Kasumi-1 (cell line): Measurements from ENCODE around the gene SCARB1.

Source experiments
- DNase-seq, 2 experiments: peaks; one replicate each; lab custom pipeline; 2025; lab: John Stamatoyannopoulos, UW

The SCARB1 gene

DNA sequence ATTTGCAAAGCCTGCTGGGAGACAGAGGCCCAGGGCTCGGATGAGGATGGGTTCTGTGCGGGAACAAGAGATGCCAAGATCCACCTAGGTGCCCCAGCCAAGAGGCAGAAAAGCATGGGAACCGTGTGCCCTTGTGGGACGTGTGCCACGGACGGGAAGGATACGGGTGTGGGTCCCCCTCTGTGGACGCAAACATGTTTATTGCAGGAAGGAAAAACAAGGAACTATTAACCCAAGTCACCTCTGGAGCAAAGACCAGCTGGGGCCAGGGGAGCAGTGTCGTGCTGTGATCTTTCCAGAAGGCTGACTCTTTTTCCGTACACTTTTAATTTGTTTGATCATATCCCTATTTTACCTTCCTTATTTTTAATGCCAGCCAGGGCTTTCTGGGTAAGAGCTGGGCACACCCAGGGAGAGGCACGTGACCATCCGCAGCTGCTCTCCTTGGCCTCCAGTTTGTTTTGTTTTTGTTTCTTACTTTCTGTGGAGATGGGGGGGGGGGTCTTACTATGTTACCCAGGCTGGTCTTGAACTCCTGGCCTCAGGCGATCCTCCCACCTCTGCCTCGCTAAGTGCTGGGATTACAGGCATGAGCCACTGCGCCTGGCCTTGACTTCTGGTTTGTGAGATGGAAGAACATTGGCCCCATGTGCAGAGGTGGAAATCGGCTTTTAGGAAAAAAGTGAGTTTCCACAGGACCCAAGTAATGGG is 20.7 kb downstream of the SCARB1 start:
- DNase-seq, result no peak

DNA sequence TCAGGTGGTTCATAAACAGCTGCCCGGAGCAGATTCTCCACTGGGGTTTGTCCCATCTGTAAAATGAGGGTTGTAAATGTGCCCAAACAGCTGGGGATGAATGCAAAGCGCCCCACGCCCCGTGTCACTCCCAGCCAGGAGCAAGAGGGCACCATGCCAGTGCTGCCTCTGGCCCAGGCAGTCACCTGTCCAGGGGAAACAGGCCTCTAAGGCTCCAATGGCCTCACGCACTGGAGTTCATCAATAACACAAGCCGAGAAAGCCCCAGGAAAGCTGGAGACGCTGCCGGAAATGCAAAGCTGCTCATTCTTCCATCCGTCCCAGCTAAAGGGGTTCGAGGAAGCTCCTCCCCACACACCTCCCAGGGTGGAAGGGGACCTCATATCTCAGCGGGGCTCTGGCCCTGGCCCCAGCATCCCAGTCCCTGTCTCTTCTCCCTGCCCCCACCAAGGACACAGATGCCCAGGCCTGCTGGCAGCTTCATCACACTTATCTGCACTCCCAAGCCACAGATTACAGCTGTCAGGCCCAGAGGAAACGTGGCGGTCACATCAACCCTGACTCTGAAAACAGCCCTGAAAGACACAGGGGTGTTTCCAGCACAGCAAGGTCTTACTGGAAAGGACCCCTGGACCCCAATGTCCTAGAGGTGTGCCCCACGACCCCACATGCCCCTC is 21.5 kb downstream of the SCARB1 start:
- DNase-seq, result no peak

DNA sequence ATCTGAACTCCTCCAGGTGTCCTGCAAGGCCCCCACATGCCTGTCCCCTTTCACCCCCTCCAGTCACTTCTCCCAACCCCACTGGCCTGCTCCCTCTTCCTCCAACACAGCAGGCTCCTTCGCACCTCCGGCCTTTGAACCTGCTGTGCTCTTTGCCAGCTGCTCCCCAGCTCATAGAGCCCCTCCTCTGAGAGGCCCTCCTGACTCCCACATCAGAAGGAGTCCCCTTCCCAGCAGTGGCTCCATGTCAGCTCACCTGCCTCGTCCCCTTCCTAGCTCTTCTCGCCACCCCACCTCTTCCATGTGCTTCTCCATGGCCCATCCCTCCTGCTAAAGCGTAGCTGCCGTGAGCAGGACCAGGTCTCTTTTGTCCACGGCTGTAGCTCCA is 22.1 kb downstream of the SCARB1 start:
- no peak for DNase-seq

DNA sequence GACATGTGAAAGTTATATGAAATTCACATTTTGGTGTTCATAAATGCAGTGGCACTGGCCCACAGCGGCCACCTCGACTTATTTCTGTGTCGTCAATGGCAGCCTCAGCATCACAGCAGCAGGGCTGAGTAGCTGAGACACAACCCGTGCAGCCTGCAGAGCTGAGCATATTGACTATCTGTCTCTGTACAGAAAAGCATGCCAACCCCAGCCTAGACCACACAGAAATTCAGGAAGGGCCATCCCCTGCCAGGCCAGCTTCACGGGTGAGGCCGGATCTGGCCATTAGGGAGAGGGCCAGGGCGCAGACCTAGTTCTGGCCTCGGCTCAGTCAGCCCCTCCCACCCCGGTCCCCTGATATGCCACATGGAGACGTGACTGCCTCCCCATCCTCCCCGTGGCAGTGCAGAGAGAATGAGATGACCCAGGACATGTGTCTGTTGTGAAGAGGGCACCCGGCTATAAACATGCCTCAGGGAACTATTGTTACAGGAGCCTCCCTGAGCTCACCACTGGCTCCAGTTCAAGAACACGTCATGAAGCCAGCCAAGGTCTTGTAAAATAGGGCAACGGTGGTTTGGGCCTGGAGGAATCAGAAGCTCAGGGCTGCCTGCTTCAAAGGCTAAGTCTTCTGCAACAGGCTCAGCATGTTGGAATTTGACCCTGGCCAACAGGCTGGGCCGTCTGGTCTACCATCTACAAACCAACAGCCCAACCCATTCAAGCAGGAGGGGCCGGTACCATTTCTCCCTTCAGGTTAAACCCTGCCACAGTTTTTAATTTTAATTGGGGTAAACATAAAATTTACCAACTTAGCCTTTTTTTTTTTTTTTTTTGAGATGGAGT is 25.5 kb downstream of the SCARB1 start:
- DNase-seq, result no peak

DNA sequence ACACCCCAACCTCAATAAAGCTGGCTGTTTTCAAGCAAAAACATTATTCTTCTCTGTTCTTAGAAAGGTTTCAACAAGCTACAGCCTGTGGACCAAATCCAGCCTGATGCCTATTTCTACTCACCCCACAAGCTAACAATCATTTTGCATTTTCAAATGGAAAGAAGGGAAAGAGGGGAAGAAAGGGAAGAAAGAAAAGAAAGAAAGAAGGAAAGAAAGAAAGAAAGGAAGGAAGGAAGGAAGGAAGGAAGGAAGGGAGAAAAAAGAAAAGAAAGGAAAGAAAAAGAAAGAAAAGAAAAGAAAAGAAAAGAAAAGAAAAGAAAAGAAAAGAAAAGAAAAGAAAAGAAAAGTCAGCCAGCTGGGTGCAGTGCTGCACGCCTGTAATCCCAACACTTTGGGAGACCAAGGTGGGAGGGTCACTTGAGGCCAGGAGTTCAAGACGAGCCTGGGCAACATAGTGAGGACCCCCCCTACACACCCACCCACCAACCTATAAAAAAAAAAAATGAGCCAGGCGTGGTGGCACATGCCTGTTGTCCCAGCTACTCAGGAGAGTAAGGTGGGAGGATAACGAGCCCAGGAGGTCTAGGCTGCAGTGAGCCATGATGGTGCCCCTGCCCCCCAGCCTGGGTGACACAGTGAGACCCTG is 26.3 kb downstream of the SCARB1 start:
- no peak for DNase-seq

DNA sequence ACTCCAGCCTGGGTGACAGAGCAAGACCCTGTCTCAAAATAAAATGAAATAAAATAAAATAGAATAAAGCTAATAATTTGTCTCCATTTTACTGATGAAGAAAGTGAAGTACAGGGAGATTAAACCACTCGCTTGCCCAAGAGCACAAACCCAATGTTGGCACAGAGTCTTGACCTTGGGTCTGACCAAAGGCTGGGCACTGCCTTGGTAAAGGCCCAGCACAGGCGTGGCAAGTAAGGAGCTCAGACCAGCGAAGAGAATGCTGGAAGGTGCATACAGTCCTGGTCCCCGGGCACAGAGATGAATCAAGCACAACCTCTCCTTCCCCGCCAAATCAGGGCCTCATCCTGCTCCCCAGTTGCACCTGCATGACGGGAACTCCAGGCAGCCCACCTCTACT is 26.9 kb downstream of the SCARB1 start:
- DNase-seq, result no peak

DNA sequence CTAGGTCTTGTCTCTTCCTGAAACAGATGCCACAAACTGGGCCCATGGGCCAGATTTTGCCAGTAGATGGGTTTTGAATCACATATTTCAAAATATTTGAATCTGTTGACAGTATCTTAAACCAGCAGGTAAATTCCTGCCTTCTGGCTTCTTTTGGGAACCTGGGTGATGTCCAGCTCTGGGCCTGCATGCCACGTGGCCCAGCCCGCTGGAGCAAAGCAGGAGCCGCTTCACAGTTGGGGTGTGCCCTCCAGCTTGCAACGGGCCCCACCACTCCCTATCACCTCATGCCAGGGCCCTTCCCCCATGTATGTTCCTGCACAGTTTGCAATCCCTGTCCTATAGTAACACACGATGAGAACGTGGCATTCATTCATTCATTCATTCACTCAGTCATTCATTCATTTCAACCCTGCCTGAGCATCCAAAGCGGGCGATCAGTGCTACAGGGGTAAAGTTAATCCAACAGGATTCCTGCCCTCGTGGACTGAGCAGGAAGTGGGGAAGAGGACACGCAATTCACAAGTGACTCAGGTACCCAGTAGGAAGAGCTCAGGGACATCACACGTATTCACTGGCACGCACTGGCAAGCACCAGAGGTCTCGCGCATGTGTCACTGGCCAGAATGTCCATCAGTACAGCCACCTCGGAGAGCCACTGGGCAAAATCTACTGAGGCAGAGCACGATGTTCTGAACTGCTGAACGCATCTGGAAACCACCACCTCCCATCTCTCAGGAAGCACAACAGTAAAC is 27.8 kb downstream of the SCARB1 start:
- DNase-seq, result no peak

DNA sequence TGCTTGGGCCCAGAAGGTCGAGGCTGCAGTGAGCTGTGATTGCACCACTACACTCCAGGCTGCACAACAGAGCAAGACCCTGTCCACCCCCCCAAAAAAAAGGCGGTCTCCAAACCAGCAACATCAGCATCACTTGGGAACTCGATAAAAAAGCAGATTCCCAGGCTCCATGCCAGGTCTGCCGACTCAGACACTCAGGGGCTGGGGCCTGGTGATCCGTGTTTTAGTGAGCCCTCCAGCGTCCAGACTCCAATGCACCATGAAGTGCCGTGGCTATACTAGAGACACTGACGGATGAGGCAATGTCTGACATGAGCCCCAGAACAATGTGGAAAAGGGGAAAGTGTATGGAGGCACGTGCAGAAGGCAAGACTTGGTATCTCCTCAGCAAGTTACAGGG is 28.8 kb downstream of the SCARB1 start:
- DNase-seq, result no peak

DNA sequence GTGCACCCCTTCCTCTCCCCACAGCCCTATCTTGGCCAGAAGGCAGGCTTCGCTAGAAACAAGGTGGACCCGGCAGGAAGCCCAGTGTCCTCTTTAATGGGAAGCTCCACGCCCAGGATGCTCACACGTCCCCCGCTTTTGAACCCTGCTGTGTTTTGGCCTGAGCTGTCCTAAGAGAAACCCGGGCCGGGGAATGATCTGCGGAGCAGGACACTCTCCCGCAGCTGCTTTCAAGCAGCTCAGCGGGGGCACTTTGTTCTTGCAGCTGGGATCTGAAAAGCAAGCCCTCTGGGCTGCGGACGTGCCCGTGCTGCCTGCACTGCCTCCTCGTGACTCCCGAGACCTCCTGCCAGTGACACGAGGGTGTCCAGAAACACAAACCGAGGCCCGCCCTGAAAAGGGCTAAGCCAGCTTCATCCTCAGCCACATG is 30.0 kb downstream of the SCARB1 start:
- DNase-seq, result no peak

DNA sequence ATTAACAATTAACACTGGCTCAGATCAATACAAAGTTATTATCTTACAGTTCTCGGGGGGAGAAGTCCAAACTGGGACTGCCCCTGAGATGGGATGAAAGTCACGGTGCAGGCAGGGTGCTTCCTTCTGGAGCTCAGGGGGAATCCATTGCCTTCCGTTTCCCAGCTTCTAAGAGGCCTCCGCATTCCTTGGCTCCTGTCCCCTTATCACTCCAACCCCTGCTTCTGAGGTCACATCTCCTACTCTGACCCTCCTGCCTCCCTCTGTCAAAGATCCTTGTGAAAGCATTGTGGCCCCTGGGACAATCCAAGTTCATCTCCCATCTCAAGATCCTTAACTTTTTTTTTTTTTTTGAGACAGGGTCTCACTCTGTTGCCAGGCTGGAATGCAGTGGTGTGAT is 30.8 kb downstream of the SCARB1 start:
- DNase-seq, result no peak

DNA sequence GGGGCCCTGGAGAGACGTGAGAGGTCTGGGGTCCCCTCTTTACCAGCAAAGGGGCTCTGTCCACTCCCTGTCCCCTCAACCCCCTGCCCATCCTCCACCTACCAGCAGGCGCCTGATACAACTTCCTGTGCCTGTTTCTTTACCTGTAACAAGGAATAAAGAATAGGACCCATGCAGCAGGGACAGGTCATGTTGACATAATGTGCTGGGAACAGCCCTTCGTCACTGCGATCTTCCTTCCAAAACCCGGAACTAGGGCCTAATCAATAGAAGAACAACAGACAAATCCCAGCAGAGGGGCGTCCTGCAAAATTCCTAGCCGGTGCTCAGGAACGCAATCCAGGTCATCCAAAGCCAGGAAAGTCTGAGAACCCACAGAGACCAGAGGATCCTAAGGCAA is 32.1 kb downstream of the SCARB1 start:
- DNase-seq, result no peak

DNA sequence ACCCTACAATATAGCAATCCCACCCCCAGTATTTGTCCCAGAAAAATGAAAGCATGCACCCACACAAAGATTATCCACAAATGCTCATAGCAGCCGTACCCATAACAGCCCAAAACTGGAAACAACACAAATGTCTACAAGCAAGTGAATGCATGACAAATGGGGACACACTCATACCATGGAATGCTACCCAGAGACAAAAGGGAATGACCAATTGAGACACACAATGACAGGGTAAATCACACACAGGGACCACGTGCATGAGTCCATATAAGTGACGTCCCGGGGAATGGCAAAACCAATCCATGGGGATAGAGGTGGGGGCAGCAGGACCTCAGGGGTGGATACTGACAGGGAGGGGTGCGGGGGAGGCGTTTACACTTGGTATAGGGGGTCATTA is 33.4 kb downstream of the SCARB1 start:
- DNase-seq, result no peak

DNA sequence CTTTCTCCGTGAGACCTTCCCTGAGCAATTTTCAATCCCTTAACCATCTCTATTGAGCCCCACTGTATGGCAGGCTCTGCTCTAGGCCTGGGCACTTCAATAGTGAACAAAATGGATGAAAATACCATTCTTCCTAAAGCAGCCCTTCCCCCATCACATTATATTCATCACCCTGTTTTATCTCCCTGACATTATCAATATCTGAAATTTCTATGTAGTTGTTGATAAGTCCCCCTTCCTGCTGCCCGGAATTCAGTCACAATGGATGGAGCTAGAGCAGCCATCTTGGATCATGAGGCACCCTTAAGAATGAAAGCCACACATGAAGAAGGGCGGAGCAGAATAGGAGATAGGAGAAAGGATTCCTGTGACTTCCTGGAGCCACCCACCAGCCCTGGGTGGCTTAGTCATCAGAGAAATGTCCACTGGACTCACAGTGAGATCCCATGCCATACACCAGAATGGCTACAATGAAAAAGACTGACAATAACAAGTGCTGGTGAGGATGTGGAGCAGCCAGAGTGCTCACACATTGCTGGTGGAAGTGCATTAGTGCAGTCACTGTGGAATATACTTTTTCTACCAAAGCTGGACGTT is 33.9 kb downstream of the SCARB1 start:
- no peak for DNase-seq

DNA sequence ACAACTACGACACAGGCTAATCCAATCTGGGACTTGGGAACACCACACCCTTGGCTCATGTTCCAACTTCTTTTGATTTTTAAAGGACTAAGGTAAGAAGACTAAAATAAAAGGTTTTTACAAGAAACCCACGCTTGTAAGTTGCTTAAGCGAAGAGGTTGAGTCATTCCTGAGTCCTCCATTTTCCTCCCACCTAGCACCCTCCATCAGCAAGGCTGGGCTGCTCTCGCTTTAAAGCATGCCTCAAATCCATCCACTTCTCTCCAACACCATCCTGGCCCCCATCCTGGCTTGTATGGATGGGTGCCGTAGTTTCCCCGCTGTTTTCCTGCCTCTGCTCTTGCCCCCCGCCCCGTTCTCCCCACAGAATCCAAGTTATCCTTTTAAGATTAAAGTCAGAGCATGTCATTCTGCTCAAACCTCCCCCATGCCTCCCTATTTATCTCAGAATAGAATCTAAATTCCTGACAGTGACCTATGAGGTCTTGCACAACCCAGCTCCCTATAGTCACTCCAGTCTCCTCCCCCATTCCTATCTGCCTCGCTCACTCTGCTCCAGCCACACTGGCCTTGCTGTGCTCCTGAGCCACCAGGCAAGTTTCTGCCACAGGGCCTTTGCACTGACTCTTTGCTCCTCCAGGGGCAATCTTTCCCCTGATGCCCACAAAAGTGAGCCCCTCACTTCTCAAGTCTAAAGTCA is 34.5 kb downstream of the SCARB1 start:
- no peak for DNase-seq

DNA sequence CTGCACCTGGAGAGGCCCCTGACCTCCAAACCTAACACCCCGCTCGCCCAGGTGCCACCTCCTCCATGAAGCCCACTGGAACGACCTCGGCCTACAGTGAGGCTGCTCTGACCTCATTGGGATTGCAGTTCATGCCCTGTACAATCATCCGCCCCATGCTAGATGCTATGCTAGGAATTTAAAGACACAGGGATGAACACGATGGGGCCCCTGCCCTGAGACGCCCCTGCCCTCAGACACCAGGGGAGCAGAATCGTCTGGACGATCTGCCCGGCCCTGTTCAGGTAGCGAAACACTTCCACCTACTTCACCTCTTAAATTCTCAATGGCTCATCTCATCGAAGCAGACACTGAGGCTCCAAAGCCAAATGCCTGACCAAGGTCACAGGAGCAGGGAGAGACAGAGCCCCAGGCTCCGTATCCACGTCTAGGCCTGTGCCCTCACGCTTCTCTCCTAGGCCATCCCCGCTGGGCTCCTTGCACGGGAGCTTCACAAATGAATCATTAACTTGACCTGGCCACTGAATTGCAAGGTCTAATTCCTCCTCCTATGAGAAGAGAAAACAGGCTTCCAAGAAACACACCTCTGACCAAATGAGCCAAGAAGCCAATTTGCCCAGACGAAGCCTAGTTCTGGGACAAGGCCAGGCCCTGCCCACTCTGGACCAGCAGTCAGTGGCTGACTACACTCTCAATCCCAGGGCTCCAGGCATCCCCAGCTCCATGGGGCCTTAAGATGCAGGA is 35.2 kb downstream of the SCARB1 start:
- no peak for DNase-seq

DNA sequence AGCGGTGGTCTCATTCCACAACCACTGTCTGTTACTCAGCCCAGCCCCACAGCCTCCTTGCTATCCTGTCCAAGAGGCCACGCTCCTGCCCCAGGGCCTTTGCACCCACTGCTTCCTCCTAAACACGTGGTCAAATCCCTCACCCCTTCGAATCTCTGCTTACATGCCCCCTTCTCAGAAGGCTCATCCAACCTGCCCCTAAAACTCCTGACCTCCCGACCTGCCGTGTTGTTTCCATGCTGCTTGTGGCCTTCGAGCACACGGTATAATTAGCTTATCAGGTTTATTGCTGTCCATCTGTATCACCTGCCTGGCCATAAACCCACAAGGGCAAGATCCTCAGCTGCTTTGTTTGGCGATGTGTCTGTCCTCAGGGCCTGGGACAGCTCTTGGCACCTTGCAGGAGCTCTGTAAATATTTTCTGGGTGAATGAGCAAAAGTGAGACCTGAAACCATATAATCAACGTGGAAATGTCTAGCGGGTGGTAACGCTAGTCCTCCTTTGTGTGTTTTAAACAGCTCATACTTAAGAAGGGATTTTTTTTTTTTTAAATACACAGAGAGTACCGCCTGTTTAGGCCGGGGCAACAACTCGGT is 36.0 kb downstream of the SCARB1 start:
- DNase-seq, result no peak

DNA sequence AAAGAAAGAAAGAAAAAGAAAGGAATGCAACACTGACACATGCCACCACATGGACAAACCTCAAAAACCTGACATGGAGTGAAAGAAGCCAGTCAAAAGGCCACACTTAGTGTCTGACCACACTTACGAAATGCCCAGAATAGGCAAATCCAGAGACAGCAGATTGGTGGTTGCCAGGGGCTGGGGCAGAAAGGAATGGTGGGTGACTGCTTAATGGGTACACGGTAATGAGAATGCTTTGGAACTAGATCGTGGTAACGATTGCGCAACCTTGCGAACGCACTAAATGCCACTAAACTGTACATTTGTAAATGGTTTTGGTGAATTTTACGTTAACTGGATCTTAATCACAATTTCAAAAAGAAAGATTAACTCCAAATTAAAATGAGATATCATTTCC is 39.5 kb downstream of the SCARB1 start:
- no peak for DNase-seq

DNA sequence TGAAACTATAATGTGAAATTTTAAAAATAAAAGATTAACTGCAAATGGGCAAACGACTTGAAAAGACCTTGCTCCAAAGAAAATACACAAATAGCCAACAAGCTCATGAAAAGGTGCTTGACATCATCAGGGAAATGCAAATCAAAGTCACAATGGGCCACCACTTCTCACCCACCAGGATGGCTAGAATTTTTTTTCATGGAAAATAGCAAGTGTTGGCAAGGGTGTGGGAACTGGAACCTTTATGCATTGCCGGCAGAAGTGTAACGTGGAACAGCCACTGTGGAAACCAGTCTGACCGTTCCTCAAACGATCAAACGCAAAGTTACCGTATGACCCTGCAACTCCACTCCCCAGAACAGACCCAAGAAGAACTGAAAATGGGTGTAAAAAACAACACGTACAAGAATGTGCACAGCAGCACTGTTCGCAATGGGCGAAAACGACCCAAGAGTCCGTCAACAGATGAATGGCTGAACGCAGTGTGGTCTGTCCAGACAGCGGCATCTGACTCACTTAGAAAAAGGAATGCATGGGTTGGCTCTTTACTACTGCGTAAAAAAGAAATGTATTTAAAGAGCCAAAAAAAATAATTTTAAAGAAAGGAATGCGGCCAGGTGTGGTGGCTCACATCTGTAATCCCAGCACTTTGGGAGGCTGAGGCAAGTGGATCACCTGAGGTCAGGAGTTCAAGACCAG is 40.2 kb downstream of the SCARB1 start:
- DNase-seq, result no peak

DNA sequence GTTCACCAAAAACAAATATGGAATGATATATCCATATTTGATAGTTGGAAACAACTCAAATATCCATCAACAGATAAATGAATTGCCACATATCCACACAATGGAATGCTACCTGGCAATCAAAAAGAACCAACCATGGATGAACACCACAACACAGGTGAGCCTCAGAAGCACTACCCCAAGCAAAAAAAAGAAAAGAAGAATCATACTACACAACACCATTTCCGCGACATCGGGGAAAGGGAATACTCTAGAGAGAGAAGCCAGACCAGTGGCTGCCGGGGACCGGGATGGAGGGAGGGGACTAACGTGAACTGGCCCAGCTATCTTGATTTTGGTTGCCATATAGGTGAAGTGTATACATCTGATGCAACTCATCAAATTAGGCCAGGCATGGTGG is 41.4 kb downstream of the SCARB1 start:
- DNase-seq, result no peak
